HS-5 (cell line): ENCODE results near the gene PALD1.
"Not testable (repeated sequence)": the region's sequence is repeated elsewhere in the genome, so short reads cannot be mapped to it uniquely, and the experiment has no call there.

Experiments
- DNase-seq: peaks from one replicate; pipeline ENCODE4 v3.0.0-alpha.2; 2012; ENCODE audit warnings: low read depth

Gene PALD1

DNA sequence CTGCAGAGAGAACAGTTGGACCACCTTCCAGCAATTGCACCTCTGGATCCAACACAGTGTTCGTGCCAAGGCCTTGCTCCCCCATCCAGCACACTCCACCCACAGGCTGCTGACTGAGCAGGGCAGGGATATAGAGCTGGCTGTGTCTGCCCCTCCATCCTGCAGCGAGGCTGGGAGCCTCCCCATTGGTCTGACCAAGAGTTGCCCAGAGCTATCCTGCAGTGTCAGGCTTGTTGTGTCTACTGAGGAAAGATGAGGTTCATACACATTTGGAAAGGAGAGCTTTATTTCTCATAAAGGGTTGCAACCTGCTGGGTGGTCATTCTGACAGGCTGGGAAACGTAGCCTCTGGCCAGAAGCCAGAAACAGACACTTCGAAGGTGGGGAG is 96.9 kb downstream of the PALD1 start:
- no peak for DNase-seq

GRCh38 chr10:70575874-70576802 is 97.6 kb downstream of the PALD1 start:
- no peak for DNase-seq

DNA sequence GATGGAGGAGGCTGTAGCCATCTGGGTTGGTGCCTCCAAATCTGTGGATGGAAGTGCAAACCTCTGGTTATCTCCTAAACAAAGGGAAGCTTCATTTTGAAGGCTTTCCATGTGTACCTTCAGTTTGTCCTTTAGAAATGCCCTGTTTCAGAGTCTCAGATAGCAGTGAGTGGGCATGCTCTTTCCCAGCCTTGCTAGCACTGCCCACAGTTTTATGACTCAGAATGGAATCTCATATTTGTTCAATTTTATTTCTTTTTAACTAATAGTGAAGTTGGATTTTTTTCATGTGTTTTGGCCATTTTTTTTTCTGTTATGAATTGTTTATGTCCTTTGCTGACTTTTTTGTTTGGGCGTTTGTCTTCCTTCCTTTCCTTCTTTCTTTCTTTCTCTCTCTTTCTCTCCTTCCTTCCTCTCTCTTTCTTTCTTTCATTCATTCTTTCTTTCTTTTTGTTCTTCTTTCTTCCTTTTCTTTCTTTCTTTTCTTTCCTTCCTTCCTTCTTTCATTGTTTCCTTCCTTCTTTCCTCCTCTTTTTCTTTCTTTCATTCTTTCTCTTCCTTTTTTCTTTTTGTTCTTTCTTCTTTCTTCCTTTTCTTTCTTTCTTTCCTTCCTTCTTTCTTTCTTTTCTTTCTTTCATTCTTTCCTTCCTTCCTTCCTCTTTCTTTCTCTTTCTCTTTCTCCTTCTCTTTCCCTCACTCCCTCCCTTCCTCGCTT is 98.4 kb downstream of the PALD1 start:
- DNase-seq = no peak

DNA sequence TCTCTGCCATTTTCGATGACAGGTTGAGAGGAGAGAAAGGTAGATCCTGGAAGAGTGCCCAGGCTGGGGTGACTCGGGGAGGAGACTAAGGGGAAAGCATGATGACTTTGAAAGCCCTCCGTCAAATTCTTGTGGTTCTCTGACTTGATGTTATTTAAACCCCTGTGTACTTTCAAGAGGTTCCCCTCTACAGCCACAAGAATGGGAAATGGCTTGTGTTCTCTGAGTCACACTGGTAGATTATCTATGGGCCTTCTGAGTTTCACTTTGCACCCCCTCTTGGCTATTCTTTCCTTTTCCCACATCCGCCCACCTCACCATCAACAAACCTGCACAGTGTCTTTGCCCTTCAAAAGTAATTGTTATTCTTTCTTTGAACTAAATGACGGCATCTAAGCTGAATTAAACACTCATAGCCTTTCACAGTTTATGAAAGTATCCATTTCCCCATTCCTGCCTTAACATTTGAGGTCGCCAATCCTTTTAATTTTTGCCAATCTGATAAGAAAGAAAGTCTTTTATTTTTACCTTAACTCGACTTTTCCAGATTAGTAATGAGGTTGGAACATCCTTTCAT is 99.9 kb downstream of the PALD1 start:
- DNase-seq = peak; percentile 67

- no peak for DNase-seq
Measured at GRCh38 chr10:70579234-70580002, 100.9 kb downstream of the PALD1 start.

GRCh38 chr10:70581176-70581575 is 102.6 kb downstream of the PALD1 start:
- not testable (repeated sequence) for DNase-seq

GRCh38 chr10:70582793-70583668 is 104.5 kb downstream of the PALD1 start:
- no peak for DNase-seq

GRCh38 chr10:70583669-70584037 is 105.1 kb downstream of the PALD1 start:
- no peak for DNase-seq

DNA sequence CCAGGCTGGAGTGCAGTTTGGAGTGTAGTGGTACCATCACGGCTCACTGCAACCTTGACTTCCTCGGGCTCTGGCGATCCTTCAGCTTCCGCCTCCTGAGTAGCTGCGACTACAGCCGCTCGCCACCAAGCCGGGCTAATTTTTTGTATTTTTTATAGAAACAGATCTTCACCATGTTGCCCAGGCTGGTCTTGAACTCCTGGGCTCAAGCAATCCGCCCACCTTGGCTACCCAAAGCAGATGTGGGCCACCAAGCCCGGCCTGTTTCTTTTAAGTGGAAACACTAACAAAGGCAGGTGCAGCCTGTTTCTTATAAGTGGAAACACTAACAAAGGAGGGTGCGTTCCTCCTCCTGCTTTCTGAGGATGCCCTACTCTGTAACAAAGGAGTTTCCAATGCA is 105.8 kb downstream of the PALD1 start:
- DNase-seq = no peak

GRCh38 chr10:70584909-70585544 is 106.5 kb downstream of the PALD1 start:
- no peak for DNase-seq

GRCh38 chr10:70585578-70586169 is 107.1 kb downstream of the PALD1 start:
- DNase-seq = no peak

GRCh38 chr10:70586348-70586930 is 107.9 kb downstream of the PALD1 start:
- DNase-seq = no peak

DNA sequence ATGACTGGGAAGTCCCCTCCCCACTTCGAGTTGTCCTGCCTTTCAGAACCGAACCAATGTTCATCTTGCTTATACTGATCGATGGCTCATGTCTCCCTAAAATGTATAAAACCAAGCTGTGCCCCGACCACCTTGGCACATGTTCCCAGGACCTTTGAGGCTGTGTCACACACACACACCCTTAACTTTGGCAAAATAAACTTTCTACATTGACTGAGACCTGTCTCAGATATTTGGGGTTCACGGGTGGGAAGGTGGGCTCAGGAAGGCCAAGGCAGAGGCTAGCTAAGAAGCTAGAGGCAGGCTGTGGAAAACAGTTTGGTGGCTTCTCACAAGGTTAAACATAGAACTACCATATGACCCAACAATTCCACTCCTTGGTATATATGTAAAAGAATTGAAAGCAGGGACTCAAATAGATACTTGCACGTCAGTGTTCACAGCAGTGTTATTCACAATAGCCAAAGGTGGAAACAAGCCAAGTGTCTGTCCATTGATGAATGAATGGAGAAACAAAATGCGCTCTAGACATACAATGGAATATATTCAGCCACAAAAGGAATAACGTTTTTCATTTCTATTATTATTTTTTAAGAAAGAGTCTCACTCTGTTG is 108.6 kb downstream of the PALD1 start:
- DNase-seq = no peak

DNA sequence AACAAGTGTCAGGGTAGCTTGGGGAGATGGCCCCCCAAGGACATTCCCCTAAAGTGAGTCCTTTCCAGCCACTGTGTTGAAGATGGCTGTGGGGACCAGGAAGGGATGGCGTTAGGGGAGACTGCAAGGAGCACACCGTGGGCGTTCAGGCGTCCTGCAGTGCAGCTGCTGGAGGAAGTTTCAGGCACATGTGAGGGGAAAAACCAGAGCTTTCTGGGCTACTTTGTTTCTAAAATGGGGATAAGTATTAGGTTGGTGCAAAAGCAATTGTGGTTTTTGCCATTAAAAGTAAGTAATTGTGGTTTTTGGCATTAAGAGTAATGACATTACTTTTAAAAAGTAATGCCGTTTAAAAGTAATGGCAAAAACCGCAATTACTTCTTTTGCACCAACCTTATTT is 109.7 kb downstream of the PALD1 start:
- no peak for DNase-seq

GRCh38 chr10:70588859-70589570 is 110.4 kb downstream of the PALD1 start:
- no peak for DNase-seq

- DNase-seq = no peak
Measured at GRCh38 chr10:70589762-70590654, 111.4 kb downstream of the PALD1 start.

- DNase-seq = no peak
Measured at GRCh38 chr10:70590655-70591416, 112.3 kb downstream of the PALD1 start.
